GM13977 (cell line): ENCODE measurements around the gene BLTP3B.
"Not testable (repeated sequence)": the region's sequence is repeated elsewhere in the genome, so short reads cannot be mapped to it uniquely, and the experiment has no call there.

Experiments
- DNase-seq: peaks from one replicate; pipeline ENCODE4 v3.0.0; 2012; ENCODE audit warnings: low spot score
- CTCF ChIP-seq: IDR thresholded peaks from 2 replicates; pipeline ENCODE4 v1.5.1; 2012; ENCODE audit warnings: mild to moderate bottlenecking, control low read depth; ENCODE audit not compliant: insufficient read depth; ENCODE audit errors: extremely low read depth, missing control alignments
- in situ Hi-C: fragments of 300-500 bp; cut with MboI; formaldehyde crosslinking; loops from one replicate; pipeline ENCODE4 v1.12.0; 2022; ENCODE audit warnings: low sequenced_read_pairs, low pct_unique_long_range_greater_than_20kb, mixed read lengths, inconsistent platforms; ENCODE audit not compliant: unreplicated experiment

Gene BLTP3B

GRCh38 chr12:100142851-100143559 is at the start of gene BLTP3B:
BLTP3B (minus strand) TSS chr12:100142874; CDS start chr12:100142635, 239 bp downstream.
- in situ Hi-C loops, result no loop called here
- peak; percentile 91 for DNase-seq
- TF ChIP-seq CTCF, result no peak

GRCh38 chr12:100189636-100190394 is 47.1 kb upstream of the BLTP3B start:
- no peak for DNase-seq
- no peak for TF ChIP-seq CTCF
- in situ Hi-C loops, result no loop called here

GRCh38 chr12:100188888-100189635 is 46.4 kb upstream of the BLTP3B start:
- in situ Hi-C loops, DNase-seq: not testable (repeated sequence)

GRCh38 chr12:100187857-100188519 is 45.3 kb upstream of the BLTP3B start:
- no peak for TF ChIP-seq CTCF
- in situ Hi-C loops, result no loop called here

GRCh38 chr12:100187068-100187467 is 44.4 kb upstream of the BLTP3B start:
- DNase-seq, result no peak
- TF ChIP-seq CTCF, result no peak
- in situ Hi-C loops, result no loop called here

More at GRCh38 chr12:100187857-100188519, 45.3 kb upstream of the BLTP3B start:
- no peak for DNase-seq

- in situ Hi-C loops, result no loop called here
- no peak for DNase-seq
- TF ChIP-seq CTCF, result no peak
Observed at GRCh38 chr12:100186071-100186470, 43.4 kb upstream of the BLTP3B start.
